ENCODE results near the gene FOXK1.
"Not testable (repeated sequence)": the region's sequence is repeated elsewhere in the genome, so short reads cannot be mapped to it uniquely, and the experiment has no call there.

The FOXK1 gene

DNA sequence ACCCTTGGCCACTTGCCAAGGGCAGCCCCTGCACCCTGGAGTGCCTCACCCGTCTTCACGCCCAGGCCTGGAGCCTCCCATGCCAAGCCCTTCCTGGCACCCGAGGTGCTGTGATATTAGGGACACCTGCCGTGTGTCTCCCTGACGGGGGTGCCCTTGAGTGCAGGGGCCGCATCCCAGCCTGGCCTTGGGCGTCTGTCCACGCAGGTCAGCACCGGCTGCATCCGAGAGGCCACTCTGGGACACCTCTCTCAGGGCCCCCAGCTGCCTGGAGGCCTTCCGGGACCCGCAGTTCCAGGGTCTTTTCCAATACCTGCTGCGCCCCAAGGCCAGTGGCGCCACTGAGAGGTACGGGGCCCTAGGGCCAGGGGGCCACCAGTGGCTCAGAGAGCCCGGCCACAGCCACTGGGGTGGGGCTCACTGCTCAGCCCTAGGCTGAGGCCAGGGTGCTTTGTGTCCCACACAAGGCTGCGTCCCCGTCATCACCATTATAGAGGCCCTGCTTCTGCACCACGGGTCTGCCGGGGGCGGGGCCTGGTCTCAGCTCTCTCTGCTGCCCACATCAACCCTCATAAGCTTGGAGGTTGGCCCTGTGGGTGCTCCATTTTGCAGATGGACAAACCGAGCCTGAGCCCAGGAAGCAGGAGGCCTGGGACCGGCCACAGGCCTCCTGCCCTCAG is 106.0 kb downstream of the FOXK1 start:
- DNase-seq = no peak

DNA sequence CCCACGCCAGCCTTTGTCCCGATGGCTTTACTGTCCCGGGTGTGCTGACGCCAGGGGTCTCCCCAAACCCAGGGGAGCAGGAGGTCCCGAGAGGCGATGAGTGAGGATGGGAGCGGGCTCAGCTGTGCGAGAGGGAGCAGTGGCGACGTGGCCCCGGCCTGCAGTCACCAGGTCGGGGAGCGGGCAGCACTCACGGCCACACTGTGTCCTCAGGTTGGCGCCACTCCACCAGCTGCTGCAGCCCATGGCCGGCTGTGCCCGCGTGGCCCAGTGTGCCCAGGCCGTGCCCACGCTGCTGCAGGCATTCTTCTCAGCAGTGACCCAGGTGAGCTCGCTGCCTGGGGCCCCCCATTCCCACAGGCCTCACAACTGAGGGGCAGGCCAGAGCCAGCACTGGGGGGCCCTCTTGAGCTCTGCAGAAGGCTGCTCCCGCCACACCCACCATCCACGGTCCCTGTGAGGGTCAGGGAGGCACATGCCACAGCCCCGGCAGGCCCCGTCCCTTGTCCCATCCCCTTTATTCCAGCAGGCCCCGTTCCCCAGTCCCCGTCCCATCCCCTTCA is 106.6 kb downstream of the FOXK1 start:
- DNase-seq = no peak

GRCh38 chr7:4789194-4790077 is 107.3 kb downstream of the FOXK1 start:
- DNase-seq = no peak

GRCh38 chr7:4790078-4790465 is 108.0 kb downstream of the FOXK1 start:
- DNase-seq = no peak

DNA sequence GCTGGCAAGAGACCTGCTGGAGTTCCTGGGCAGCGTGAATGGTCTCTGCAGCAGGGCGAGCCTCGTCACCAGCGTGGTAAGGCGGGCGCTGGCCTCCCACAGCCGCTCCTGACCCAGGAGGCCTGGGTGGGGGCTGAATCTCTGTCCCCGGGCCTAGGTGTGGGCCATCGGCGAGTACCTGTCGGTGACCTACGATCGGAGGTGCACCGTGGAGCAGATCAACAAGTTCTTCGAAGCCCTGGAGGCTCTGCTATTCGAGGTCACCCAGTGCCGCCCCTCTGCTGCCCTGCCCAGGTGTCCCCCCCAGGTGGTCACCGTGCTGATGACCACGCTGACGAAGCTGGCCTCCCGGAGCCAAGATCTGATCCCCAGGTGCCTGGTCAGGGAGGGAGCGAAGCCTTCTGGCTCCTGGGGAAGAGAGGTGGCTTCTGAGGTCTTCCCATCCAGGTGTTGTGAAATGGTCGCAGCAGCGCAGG is 108.5 kb downstream of the FOXK1 start:
- DNase-seq = no peak

DNA sequence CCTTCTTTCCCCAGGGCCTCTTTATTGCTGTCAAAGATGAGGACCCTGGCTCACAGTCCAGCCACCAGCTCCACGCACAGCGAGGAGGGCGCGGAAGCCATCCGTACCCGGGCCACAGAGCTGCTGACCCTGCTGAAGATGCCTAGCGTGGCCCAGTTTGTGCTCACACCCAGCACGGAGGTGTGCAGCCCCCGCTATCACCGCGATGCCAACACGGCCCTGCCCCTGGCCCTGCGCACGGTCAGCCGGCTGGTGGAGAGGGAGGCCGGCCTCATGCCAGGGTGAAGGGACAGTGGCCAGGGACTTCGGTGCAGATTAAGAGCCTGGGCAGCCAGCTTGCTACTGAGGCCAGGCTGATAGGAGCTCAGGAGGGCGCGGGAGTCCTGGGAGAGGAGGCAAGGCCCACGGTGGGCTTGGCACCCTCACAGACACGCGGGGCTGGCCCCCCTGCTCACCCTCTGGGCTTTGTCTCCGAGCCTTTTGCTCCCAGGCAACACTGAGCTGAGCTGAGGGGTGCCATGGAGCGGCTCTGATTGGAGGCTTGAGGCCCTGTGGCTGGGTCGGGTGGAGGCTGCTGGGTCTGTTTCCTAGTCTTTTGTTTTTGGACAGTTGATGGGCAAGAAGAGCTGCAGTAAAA is 109.1 kb downstream of the FOXK1 start:
- DNase-seq = no peak

DNA sequence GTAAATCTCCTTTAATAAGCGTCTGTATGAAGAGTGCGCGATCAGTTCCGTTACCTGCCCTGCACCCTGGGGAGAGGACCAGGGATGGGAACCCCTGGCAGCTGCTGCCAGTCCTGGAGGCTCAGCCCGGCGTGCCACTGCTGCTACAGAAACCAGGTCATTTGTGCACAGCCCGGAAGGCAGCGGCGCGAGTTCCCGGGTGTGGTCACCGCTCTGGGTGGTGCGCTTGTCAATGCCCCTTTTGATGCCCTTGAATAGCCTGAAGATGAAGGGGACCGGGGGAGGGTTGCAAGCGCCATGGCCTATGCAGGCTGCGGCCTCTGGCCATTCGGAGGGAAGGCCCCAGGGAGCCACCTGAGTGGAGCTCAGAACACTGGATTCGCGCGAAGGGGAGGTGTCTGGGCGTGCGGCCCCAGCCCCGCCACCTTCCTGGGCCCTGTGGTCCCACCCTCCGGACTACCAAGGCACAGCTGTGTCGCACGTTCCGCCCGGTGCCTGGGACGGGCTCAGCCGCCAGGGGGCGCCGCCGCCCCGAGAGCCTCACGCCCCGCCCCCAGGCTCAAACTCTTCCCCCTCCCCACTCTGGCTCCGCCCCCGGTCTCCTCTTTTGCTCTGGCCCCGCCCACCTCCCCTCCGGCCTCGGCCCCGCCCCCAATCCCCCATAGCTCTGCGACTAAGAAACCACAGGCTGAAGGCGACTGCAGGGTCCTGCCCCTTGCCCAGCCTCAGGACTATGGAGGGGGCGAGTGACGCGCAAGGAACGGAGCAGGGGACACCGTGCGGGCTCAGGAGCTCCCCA is 109.8 kb downstream of the FOXK1 start:
- no peak for DNase-seq

GRCh38 chr7:4792537-4793126 is 110.5 kb downstream of the FOXK1 start:
- no peak for DNase-seq

DNA sequence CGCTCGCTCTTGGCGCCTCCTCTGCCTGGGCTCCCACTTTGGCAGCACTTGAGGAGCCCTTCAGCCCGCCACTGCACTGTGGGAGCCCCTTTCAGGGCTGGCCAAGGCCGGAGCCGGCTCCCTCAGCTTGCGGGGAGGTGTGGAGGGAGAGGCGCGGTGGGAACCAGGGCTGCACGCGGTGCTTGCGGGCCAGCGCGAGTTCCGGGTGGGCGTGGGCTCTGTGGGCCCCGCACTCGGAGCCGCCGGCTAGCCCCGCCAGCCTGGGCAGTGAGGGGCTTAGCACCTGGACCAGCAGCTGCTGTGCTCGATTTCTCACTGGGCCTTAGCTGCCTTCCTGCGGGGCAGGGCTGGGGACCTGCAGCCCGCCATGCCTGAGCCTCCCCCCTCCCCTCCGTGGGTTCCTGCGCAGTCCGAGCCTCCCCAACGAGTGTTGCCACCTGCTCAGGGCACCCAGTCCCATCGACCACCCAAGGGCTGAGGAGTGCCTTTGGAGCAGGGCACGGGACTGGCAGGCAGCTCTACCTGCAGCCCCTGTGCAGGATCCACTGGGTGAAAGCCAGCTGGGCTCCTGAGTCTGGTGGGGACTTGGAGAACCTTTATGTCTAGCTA is 111.4 kb downstream of the FOXK1 start:
- DNase-seq = not testable (repeated sequence)

DNA sequence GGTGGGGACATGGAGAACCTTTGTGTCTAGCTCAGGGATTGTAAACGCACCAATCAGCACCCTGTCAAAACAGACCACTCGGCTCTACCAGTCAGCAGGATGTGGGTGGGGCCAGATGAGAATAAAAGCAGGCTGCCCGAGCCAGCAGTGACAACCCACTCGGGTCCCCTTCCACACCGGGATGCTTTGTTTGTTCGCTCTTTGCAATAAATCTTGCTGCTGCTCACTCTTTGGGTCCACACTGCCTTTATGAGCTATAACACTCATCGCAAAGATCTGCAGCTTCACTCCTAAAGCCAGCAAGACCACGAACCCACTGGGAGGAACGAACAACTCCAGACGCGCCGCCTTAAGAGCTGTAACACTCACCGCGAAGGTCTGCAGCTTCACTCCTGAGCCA is 112.1 kb downstream of the FOXK1 start:
- not testable (repeated sequence) for DNase-seq

- DNase-seq = no peak
These were observed 112.7 kb downstream of the FOXK1 start for GRCh38 chr7:4794591-4795350.

GRCh38 chr7:4796453-4796852 is 114.4 kb downstream of the FOXK1 start:
- no peak for DNase-seq

GRCh38 chr7:4797858-4798705 is 116.0 kb downstream of the FOXK1 start:
- DNase-seq = no peak

- DNase-seq = no peak
These were observed 116.7 kb downstream of the FOXK1 start for GRCh38 chr7:4798706-4799235.

GRCh38 chr7:4799508-4800268 is 117.6 kb downstream of the FOXK1 start:
- no peak for DNase-seq

- DNase-seq = no peak
These were observed 118.4 kb downstream of the FOXK1 start for GRCh38 chr7:4800487-4800886.

DNA sequence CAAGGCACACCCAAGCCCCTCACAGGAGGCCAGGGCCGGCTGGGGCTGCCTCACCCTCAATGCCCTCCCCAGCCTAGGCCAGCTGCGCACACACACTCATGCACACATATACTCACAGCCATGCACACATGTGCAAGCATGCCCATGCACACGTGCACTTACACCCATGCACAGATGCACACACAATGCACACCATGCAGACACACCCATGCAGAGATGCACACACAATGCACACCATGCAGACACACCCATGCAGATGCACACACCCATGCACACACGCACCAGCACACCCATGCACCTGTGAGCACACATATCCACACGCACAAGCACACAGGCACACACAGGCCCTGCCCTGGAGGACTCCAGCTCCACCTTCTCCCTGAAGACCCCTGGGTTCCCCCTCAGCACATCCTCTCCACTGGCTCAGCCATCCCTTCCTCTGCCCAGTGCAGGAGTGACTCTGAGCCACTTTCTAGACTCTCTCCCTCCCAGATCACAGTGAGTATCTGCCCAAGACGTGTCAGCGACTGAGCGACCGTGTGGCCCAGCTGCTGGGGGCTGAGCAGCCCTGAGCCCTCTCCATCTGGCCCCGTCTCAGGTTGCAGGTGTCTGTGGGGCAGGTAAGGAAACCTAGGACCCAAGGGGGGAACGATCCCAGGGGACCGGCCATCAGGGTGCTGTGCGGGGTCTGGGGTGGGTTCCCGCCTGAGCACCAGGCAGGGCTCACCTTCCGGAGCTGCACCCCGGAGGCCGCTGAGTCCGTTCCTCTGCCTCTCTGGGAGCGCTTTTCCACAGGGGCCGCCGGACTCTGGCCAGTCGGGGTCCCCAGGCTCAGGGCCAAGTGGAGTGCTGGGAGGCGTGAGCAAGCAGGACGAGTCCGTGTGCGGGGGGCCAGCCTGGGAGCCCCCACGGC is 119.1 kb downstream of the FOXK1 start:
- no peak for DNase-seq

GRCh38 chr7:4801839-4802231 is 119.7 kb downstream of the FOXK1 start:
- DNase-seq = no peak
